Transverse colon (tissue), 4 donors: ENCODE data around the gene PPM1L.

Experiments
- EP300 ChIP-seq: sonication (generic); formaldehyde crosslinking; IDR thresholded peaks from one replicate; pipeline ENCODE4 v1.6.1; 2017; ENCODE audit warnings: antibody characterized with exemption, low read depth
- POLR2A ChIP-seq: fragments of 450-650 bp; IDR thresholded peaks from one replicate; pipeline ENCODE4 v1.6.1; 2016; ENCODE audit warnings: antibody characterized with exemption, mild to moderate bottlenecking, moderate library complexity
- POLR2AphosphoS5 ChIP-seq, 3 donors: sonication (generic); formaldehyde crosslinking; IDR thresholded peaks; one replicate each; pipeline ENCODE4 v1.6.1; 2016; ENCODE audit warnings: antibody characterized with exemption in 3 of 3
- TF ChIP-seq, protein P1 (sequence below), 5 experiments: fragments of 200-600 bp in 3 of 5; fragments of 450-650 bp in 2 of 5; sonication (generic) in 3 of 5; IDR thresholded peaks; 1 replicate in 2 of 5; 2 replicates in 3 of 5; pipeline ENCODE4 v1.5.1; 2016 to 2017; ENCODE audit warnings: antibody characterized with exemption in 5 of 5, inconsistent platforms in 3 of 5, mild to moderate bottlenecking in 2 of 5, moderate library complexity in 1 of 5

DNA sequence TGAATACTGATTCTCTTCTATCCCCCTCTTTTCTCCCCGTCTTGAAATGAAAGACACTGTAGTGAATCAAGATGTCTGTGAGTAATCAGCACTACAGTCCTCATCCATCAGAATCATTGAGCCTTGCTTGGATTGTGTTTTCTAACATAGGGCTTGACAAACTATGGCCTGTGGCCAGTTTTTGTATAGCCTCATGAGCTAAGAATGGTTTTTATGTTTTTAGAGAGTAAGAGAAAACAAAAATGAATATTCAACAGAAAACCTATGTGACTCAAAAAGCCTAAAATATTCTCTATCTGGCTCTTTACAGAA, 55.2 kb downstream of the PPM1L start:
- TF ChIP-seq, protein P1, sequence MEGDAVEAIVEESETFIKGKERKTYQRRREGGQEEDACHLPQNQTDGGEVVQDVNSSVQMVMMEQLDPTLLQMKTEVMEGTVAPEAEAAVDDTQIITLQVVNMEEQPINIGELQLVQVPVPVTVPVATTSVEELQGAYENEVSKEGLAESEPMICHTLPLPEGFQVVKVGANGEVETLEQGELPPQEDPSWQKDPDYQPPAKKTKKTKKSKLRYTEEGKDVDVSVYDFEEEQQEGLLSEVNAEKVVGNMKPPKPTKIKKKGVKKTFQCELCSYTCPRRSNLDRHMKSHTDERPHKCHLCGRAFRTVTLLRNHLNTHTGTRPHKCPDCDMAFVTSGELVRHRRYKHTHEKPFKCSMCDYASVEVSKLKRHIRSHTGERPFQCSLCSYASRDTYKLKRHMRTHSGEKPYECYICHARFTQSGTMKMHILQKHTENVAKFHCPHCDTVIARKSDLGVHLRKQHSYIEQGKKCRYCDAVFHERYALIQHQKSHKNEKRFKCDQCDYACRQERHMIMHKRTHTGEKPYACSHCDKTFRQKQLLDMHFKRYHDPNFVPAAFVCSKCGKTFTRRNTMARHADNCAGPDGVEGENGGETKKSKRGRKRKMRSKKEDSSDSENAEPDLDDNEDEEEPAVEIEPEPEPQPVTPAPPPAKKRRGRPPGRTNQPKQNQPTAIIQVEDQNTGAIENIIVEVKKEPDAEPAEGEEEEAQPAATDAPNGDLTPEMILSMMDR (IDR thresholded peaks at IDR 0.05) = no peak
- TF ChIP-seq POLR2A = no peak
- TF ChIP-seq POLR2AphosphoS5 (IDR thresholded peaks at IDR 0.05) = no peak
- no peak for TF ChIP-seq EP300
